Upper lobe of left lung (tissue), 6 donors: ENCODE results near the gene SOCS7. TPM values are rescaled to one million over a fixed set of nuclear protein-coding genes. Genes with fewer than 3 reads are reported as not detected.
"Not testable (repeated sequence)": the region's sequence is repeated elsewhere in the genome, so short reads cannot be mapped to it uniquely, and the experiment has no call there.

ENCODE experiments used
- ATAC-seq, 2 donors: fragments of 200-7000 bp; cut with Tn5 transposase; one replicate each; pipeline ENCODE4 v1.9.1; 2022; ENCODE audit warnings: mild to moderate bottlenecking in 2 of 2, moderate library complexity in 2 of 2; ENCODE audit not compliant: low FRiP score in 2 of 2
- DNase-seq, 2 donors: peaks; one replicate each; pipeline ENCODE4 v3.0.0-alpha.2; 2019 to 2020
- H3K27ac ChIP-seq, 4 donors: fragments of 200-600 bp; sonication (generic); one replicate each; pipeline ENCODE4 v1.5.1; 2016 to 2019
- H3K27me3 ChIP-seq, 4 donors: fragments of 200-600 bp; sonication (generic); one replicate each; pipeline ENCODE4 v1.5.1; 2017 to 2019
- H3K36me3 ChIP-seq, 4 donors: fragments of 200-600 bp; sonication (generic); one replicate each; pipeline ENCODE4 v1.5.1; 2016 to 2019
- H3K4me1 ChIP-seq, 4 donors: fragments of 200-600 bp; sonication (generic); one replicate each; pipeline ENCODE4 v1.5.1; 2018 to 2019
- H3K4me3 ChIP-seq, 4 donors: fragments of 200-600 bp; sonication (generic); one replicate each; pipeline ENCODE4 v1.5.1; 2017 to 2019; ENCODE audit warnings: mild to moderate bottlenecking in 2 of 4, moderate library complexity in 1 of 4
- H3K9me3 ChIP-seq, 4 donors: fragments of 200-600 bp; sonication (generic); one replicate each; pipeline ENCODE4 v1.5.1; 2018 to 2019
- EP300 ChIP-seq, 4 donors: sonication (generic); formaldehyde crosslinking; IDR thresholded peaks; one replicate each; pipeline ENCODE4 v1.5.1; 2017; ENCODE audit warnings: antibody characterized with exemption in 4 of 4, control low read depth in 2 of 4
- POLR2A ChIP-seq, 4 donors: fragments of 450-650 bp; IDR thresholded peaks; one replicate each; pipeline ENCODE4 v1.5.1; 2016 to 2017; ENCODE audit warnings: antibody characterized with exemption in 4 of 4, mild to moderate bottlenecking in 2 of 4
- POLR2AphosphoS5 ChIP-seq, 2 donors: sonication (generic); formaldehyde crosslinking; IDR thresholded peaks; one replicate each; pipeline ENCODE4 v1.5.1; 2017; ENCODE audit warnings: antibody characterized with exemption in 2 of 2
- WGBS, 2 donors: methylation state at CpG; one replicate each; pipeline ENCODE4 v1.1.5; 2017 to 2018; 5-methylcytosine and 5-hydroxymethylcytosine counted together
- total RNA-seq, 6 donors: library from RNA; depleted of rRNA in 4 of 6; stranded (reverse); fragments of >200 nt in 4 of 6; gene quantifications; one replicate each; pipeline versions ENCODE4 v1.1.0 to v1.2.1, GENCODE V29; 2016 to 2021
- TF ChIP-seq, protein P1 (sequence below), 6 experiments: fragments of 450-650 bp in 4 of 6; fragments of 200-600 bp in 2 of 6; sonication (generic) in 2 of 6; IDR thresholded peaks; one replicate each; pipeline ENCODE4 v1.5.1; 2016 to 2019; ENCODE audit warnings: antibody characterized with exemption in 6 of 6
- donor health status: DM: no; HTN: no; CAD: no; lungs with moderate emphysema.
- donor health status: DM: no; HTN: yes; CAD: no; lungs with severe emphysema.

SOCS7 gene
- total RNA-seq, 6 donors from 2014 or later: 17.5 to 40.4 (median 23.3) TPM

GRCh38 chr17:38434178-38434665 is 82.6 kb downstream of the SOCS7 start:
- H3K36me3 ChIP-seq: no peaks in the 10 kb centered on the region
- no peak overlapping the region for H3K4me3 ChIP-seq
- H3K27ac ChIP-seq: no peak overlapping the region
- DNase-seq (no peak), ATAC-seq (no peak)
- no peaks in the 10 kb centered on the region for H3K9me3 ChIP-seq
- H3K27me3 ChIP-seq: no peaks in the 10 kb centered on the region
- peaks cover 6 to 14% (median 14%) of the 10 kb centered on the region in 4 donors for H3K4me1 ChIP-seq
- 90 to 92% methylated on average over 21 of the region's 21 CpGs for WGBS, 2 donors
- TF ChIP-seq EP300 (IDR thresholded peaks at IDR 0.05): no peak
- TF ChIP-seq, protein P1, sequence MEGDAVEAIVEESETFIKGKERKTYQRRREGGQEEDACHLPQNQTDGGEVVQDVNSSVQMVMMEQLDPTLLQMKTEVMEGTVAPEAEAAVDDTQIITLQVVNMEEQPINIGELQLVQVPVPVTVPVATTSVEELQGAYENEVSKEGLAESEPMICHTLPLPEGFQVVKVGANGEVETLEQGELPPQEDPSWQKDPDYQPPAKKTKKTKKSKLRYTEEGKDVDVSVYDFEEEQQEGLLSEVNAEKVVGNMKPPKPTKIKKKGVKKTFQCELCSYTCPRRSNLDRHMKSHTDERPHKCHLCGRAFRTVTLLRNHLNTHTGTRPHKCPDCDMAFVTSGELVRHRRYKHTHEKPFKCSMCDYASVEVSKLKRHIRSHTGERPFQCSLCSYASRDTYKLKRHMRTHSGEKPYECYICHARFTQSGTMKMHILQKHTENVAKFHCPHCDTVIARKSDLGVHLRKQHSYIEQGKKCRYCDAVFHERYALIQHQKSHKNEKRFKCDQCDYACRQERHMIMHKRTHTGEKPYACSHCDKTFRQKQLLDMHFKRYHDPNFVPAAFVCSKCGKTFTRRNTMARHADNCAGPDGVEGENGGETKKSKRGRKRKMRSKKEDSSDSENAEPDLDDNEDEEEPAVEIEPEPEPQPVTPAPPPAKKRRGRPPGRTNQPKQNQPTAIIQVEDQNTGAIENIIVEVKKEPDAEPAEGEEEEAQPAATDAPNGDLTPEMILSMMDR (IDR thresholded peaks at IDR 0.05): no peak

GRCh38 chr17:38435795-38436194 is 84.2 kb downstream of the SOCS7 start:
- H3K27ac ChIP-seq: no peak overlapping the region
- no peaks in the 10 kb centered on the region for H3K36me3 ChIP-seq
- ATAC-seq: no peak
- no peak overlapping the region for H3K4me3 ChIP-seq
- WGBS, 2 donors: 76 to 78% methylated on average over 9 of the region's 9 CpGs
- no peaks in the 10 kb centered on the region for H3K4me1 ChIP-seq
- DNase-seq: no peak
- no peaks in the 10 kb centered on the region for H3K9me3 ChIP-seq
- no peaks in the 10 kb centered on the region for H3K27me3 ChIP-seq
- TF ChIP-seq EP300 (IDR thresholded peaks at IDR 0.05) (no peak), POLR2A (IDR thresholded peaks at IDR 0.05) (no peak), POLR2AphosphoS5 (IDR thresholded peaks at IDR 0.05) (no peak)
- TF ChIP-seq, protein P1 (IDR thresholded peaks at IDR 0.05): no peak

DNA sequence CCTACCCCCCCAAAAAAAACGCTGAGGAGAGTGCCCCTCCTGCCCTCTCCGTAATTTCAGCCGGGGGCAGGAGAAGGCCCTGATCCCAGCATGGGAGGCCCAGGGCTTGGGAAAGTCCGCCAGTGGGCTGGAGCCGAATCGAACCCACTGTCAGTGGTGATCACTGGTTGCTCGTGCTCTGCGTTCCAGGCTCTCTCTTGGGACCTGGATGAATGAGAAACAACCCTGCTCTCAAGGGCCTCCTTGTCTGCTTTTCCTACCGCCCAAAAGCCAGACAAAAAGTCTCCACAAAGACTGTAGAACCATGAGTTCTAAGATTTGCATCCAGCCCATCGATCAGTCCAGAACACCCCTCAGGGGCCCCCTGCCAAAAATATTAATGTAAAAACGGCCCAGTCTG is 84.7 kb downstream of the SOCS7 start:
- no peaks in the 10 kb centered on the region for H3K27me3 ChIP-seq
- no peak for DNase-seq
- no peak for TF ChIP-seq EP300 (IDR thresholded peaks at IDR 0.05)
- no peak for TF ChIP-seq POLR2AphosphoS5 (IDR thresholded peaks at IDR 0.05)
- H3K4me1 ChIP-seq: no peaks in the 10 kb centered on the region
- H3K27ac ChIP-seq: no peak overlapping the region
- no peak overlapping the region for H3K4me3 ChIP-seq
- 77% methylated on average over 6 to 11 of the region's 11 CpGs for WGBS, 2 donors
- H3K9me3 ChIP-seq: no peaks in the 10 kb centered on the region
- no peak for ATAC-seq
- H3K36me3 ChIP-seq: no peaks in the 10 kb centered on the region

GRCh38 chr17:38437313-38437712 is 85.7 kb downstream of the SOCS7 start:
- DNase-seq, H3K27ac ChIP-seq, H3K9me3 ChIP-seq, H3K36me3 ChIP-seq, H3K4me1 ChIP-seq, H3K27me3 ChIP-seq, H3K4me3 ChIP-seq, ATAC-seq: not testable (repeated sequence)
- WGBS, 2 donors: 80 to 100% methylated on average over 1 of the region's 1 CpG

GRCh38 chr17:38439436-38439835 is 87.8 kb downstream of the SOCS7 start:
- no peak for DNase-seq
- Histone ChIP-seq H3K9me3 (no peaks in the 10 kb centered on the region), H3K4me1 (peaks cover 3 to 15% (median 11%) of the 10 kb centered on the region in 4 donors), H3K27ac (no peak overlapping the region), H3K4me3 (no peak overlapping the region), H3K27me3 (no peaks in the 10 kb centered on the region), H3K36me3 (no peaks in the 10 kb centered on the region)
- no peak for TF ChIP-seq EP300 (IDR thresholded peaks at IDR 0.05)
- TF ChIP-seq POLR2AphosphoS5 (IDR thresholded peaks at IDR 0.05): no peak
- no peak for TF ChIP-seq POLR2A (IDR thresholded peaks at IDR 0.05)
- TF ChIP-seq, protein P1 (IDR thresholded peaks at IDR 0.05): no peak
- 87 to 93% methylated on average over 5 of the region's 5 CpGs for WGBS, 2 donors
- ATAC-seq: no peak

DNA sequence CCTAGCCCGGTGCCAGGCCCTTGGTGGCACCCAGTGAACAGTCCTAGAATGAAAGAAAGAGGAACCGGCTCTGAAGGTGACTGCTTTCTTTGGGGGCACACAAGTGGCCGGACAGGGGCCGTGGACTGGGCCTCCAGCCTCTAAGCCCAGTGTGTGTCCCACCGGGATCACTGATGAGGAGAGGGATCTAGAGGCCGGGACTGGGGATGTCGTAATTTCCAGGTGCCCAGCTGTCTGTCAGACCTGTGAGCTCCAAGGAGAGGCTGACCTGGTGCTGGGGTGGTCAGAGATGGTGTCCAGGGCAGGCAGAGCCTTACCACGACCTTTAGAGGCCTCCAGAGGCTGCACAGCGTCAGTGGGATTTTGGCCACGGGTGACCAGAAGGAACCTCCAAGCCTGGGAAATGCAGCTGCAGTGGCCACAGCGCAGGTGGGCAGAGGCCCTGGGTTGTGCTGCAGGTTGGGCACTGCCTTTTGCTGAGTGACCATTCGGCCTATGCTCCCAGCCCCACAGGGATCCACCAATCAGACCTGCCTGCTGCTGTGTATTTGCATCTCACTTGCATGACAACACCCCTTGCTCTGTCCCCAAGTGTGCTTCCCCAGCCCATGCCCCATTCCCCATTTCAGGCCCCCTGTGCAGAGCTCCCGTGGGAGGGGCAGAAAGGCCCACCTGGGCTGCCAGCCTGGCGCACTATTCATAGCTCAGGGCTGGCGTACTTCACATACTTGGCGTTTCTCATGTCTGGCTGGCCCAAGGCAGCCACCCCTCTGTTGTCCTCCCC is 89.2 kb downstream of the SOCS7 start:
- DNase-seq: no peak
- Histone ChIP-seq H3K4me3 (no peak overlapping the region), H3K9me3 (no peaks in the 10 kb centered on the region), H3K36me3 (no peaks in the 10 kb centered on the region), H3K4me1 (peaks cover 3 to 16% (median 12%) of the 10 kb centered on the region in 4 donors), H3K27me3 (no peaks in the 10 kb centered on the region), H3K27ac (no peak overlapping the region)
- TF ChIP-seq EP300 (IDR thresholded peaks at IDR 0.05): no peak
- no peak for TF ChIP-seq POLR2A (IDR thresholded peaks at IDR 0.05)
- no peak for TF ChIP-seq POLR2AphosphoS5 (IDR thresholded peaks at IDR 0.05)
- TF ChIP-seq, protein P1 (IDR thresholded peaks at IDR 0.05): no peak
- WGBS, 2 donors: 81% methylated on average over 15 to 16 of the region's 16 CpGs
- ATAC-seq: no peak
